Superior temporal gyrus (tissue), 1 donor: Measurements from ENCODE around the gene ADAMTS14.
A peak's percentile ranks its signal among the peaks of the same experiment; 100 is the strongest.
"Not testable (repeated sequence)": the region's sequence is repeated elsewhere in the genome, so short reads cannot be mapped to it uniquely, and the experiment has no call there.

Experiments
- DNase-seq: peaks from one replicate; pipeline ENCODE4 v3.0.0-alpha.2; 2016; ENCODE audit errors: extremely low spot score

Gene ADAMTS14

DNA sequence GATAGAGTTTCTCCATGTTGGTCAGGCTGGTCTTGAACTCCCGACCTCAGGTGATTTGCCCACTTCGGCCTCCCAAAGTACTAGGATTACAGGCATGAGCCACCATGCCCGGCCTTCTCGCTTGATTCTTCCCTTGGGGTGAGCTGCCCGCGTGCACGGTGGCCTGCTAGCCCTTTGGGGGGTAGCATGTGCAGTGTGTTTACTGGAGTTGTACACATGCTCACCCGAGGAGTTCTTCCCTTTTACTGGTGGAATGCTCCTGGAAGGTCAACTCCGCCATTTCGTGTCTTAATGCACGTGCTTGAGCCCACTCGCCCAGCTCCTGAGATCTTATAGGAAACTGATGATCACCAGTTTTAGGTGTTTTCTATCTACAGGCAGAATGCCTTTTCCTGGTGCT lies 17.0 kb upstream of the ADAMTS14 start:
- no peak for DNase-seq

DNA sequence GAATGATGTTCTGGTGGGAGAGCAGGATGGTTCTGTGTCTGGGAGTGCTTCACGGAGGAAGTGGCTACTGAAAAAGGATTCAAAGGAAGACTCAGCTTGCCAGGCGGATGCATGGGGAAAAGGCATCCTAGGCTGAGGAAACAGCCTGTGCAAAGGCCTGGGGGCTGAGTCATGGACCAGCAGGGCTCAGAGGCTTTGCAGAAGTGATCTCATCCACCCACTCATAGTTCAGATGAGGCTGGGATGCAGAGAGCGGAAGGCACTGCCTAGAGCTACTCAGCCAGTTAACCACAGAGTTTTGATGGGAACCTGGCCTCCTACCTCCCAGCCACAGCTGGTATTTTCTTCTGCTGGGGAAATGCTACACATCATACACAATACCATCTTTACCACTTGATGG lies 15.8 kb upstream of the ADAMTS14 start:
- DNase-seq: no peak

DNA sequence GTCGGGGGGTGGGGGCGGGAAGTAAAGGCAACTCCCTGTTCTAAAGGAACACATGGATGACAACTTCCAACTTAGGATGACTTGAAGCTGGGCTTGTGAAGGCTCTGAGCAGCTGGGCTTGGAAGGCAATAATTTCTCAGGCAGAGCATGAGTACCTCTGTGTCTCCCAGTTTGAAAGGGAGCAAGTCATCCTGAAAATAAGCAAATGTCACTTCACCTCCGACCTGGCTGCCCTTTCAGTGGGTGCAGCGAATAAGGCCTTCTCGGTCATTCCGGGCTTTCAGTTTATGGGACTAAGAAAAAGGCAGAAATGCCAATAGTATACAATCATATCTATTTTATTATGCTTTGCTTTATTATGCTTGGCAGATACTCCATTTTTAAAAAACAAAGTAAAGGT lies 15.3 kb upstream of the ADAMTS14 start:
- no peak for DNase-seq

DNA sequence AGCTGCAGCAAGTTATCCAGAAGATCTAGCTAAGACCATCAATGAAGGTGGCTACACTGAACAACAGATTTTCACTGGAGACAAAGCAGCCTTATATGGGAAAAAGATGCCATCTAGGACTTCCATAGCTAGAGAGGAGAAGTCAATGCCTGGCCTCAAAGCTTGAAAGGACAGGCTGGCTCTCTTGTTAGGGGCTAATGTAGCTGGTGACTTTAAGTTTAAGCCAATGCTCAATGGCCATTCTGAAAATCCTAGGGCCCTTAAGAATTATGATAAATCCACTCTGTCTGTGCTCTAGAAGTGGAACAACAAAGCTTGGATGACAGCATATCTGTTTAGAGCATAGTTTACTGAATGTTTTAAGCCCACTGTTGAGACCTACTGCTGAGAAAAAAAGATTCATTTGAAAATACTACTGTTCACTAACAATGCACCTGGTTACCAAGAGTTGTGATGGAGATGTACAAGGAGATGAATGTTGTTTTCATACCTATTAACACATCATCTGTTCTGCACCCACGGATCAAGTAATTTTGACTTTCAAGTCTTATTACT lies 13.6 kb upstream of the ADAMTS14 start:
- DNase-seq: no peak

GRCh38 chr10:70659306-70659705 lies 13.0 kb upstream of the ADAMTS14 start:
- no peak for DNase-seq

DNA sequence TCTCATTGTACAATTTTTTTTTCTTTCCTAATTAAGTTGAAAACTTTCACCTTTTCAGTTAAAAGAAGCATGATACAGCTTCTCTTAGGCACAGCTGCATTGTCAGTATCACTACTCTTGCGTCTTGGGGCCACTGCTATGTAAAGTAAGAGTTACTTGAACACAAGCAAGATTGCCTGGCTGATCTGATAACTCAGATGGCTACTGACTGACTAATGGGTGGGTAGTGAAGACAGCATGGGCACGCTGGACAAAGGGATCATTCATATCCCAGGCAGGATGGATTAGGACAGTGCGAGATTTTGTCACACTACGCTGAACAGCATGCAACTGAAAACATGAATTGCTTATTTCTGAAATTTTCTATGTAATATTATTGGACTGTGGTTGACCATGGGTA lies 11.6 kb upstream of the ADAMTS14 start:
- DNase-seq: peak; percentile 86

DNA sequence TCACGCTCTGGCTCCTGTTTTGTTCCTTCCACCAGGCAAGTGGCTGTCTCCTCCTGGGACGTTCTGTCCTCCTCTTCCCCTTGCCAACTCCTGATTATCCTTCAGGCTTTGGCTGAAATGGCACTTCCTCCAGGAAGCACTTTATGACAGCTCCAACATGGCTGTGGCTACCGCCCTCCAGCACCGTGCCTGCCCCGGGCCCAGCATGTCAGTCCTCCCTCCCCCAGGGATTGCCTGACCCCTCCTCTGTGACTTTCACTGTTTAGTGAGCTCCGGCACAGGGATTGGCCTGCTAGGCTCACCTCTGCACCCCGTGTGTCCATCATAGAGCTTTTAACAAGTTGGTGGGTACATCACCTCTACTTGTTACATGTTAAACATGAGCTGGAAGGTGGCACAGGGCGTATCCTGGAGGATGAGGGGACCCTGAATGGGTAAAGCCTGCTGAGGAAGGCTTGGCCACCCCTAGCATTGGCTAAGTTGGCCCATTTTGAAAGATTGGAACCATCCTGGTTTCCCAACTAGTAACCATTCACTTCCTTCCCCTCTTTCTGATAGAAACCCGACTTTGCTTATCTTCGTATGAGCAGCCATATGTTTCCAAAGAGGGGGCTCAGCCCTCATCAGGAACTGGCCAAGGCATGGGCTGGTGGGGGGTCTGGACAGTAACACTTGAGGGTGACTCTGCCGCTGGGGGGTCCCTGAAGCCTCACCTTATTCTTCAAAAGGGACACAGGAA lies 10.5 kb upstream of the ADAMTS14 start:
- no peak for DNase-seq

DNA sequence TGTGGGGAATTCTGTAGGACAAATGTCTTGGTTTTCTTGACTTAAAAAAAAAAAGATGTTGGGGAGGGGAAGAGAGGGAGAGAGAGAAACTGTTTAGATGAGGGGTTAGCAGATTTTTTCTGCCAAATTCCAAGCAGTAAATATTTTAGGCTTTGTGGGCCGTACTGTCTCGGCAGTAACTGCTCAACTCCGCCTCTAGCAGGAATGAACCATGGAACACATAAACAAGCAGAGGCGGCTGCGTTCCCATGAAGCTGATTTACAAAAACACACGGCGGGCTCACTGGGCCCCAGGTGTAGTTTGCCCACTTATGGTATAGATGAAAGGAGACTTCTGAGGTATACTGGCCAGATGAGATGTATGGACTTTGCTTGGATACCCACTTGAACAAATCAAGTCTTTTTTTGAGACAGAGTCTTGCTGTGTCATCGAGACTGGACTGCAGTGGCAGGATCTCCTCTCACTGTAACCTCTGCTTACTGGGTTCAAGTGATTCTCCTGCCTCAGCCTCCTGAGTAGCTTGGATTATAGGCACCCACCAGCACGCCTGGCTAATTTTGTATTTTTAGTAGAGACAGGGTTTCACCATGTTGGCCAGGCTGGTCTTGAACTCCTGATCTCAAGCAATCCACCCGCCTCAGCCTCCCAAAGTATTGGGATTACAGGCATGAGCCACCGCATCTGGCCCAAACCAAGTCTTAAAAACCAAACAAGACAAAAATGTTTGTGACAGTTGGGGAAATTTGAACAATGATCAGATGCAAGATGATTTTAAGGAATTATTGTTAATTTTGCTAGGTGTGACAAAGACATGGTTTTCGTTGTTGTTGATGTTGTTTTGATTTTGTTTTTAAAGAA lies 9.7 kb upstream of the ADAMTS14 start:
- no peak for DNase-seq

GRCh38 chr10:70663458-70664409 lies 8.6 kb upstream of the ADAMTS14 start:
- not testable (repeated sequence) for DNase-seq

- DNase-seq: peak; percentile 95
Observed at GRCh38 chr10:70664702-70665195, 7.6 kb upstream of the ADAMTS14 start.

DNA sequence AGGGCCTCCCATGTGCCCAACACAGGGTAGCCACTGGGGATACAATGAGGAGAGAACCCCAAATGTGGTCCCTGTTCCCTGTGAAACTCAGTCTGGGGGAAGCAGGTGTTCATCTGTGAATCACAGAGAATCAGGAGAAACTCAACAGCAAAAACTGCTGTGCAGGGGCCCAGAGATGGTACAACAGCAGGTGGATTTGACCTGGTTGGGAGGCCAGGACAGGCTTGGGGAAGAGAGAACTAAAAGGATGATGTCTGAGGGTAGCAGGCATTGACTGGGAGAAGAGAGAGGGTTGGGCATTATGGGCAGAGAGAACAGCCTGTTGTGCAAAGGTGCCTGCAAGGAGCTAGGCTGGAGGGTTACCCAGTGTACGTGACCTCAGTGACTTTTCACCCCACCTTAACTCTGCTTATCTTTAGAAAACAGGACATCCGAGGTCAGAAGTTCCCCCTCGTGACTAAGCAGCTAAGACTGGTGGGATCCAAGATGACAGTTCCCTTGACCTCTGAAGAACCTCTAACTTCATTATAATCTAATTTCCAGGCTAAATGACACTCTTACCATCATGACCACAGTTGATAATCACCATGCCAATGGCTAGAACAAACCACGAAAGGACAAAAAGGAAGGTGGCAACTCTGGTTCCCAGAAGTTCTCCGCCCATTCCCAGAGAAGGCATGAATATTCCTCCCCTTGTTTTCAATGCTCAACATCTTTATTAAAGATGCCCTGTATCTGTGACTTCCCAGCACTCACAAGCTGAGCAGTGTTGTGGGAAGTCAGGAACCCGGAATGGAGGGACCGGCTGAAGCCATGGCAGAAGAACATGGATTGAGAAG lies 5.1 kb upstream of the ADAMTS14 start:
- DNase-seq: no peak

- not testable (repeated sequence) for DNase-seq
Observed at GRCh38 chr10:70667818-70668217, 4.5 kb upstream of the ADAMTS14 start.

- DNase-seq: no peak
Observed at GRCh38 chr10:70668454-70668970, 3.8 kb upstream of the ADAMTS14 start.

DNA sequence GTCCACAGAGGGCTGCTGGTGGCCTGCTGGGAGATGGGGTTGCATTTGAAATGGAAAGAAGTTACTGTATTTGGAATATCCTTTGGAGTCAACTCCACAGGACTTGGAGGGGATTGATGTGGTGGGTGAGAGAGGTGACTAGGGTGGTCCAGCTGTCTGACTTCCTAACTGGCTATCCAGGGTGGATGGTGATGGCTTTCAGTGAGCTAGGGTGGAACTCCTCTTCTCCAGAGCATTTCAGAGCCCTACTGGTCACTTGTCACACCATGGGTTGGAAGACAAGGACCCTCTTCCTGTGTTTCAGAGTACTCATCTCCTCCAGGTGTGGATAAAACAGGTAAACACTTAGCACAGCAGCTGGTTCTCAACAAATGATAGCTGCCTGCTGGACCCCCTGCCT lies 3.3 kb upstream of the ADAMTS14 start:
- no peak for DNase-seq

- DNase-seq: no peak
Observed at GRCh38 chr10:70669732-70670317, 2.5 kb upstream of the ADAMTS14 start.

GRCh38 chr10:70671619-70672164 lies 614 bp upstream of the ADAMTS14 start:
- no peak for DNase-seq

DNA sequence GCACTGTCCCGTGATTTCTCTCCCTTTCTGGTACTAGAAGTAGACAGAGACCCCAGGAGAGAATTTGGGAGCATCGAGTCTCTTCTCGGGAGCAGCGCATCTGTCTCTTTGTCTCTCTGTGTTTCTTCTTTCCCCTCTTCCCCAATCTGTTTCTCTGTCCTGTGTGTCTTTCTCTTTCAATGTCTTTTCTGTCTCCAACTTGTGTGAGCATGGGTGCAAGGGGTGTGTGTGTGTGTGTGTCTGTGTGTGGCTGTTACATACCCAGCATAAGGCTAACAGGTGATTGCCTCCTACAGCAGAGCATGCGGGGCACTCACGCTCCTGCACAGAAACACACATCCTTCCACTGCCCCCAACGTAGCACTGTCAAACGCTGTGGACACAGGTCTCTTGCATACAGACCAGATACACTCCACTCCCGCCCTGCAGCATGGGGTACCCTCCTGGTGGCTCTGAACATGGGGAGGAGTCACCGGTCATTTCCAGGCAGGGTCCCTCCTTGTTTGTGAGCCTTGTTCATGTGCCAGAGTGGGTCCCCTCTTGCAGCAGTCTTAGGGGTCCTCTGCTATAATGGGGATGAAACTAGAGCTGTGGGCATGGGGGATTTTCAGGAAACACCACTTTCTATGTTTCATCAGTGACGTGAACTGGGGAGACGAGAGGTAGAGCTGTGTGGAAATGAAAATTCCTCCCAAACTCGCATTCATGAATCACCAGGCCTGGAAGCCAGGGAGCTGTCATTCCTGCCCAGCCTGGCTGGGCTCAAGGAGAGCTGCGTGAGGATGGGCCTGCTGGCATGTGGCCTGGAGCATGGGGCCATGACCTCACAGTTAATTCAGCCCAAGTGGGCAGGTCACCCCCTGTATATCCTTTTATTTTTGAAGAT lies 980 bp downstream of the ADAMTS14 start:
- DNase-seq: peak; percentile 10

GRCh38 chr10:70673929-70674559 lies 1.7 kb downstream of the ADAMTS14 start:
- DNase-seq: no peak
